Measurements from ENCODE around the gene VSTM4.

VSTM4 gene

GRCh38 chr10:49047128-49047639, 68.1 kb downstream of the VSTM4 start:
- Mint-ChIP-seq H3K9me3 (no peaks in the 10 kb centered on the region), H3K27me3 (peaks cover 21% of the 10 kb centered on the region), H3K4me1 (ENCODE audit: low read depth) (no peaks in the 10 kb centered on the region), H3K36me3 (ENCODE audit: low read depth) (no peaks in the 10 kb centered on the region), H3K4me3 (no peak overlapping the region), H3K27ac (no peak overlapping the region)

- Mint-ChIP-seq H3K9me3 (no peaks in the 10 kb centered on the region), H3K27me3 (peaks cover 11% of the 10 kb centered on the region), H3K4me3 (no peak overlapping the region), H3K36me3 (ENCODE audit: low read depth) (no peaks in the 10 kb centered on the region), H3K4me1 (ENCODE audit: low read depth) (no peaks in the 10 kb centered on the region), H3K27ac (no peak overlapping the region)
Observed at GRCh38 chr10:49044293-49045193, 70.8 kb downstream of the VSTM4 start.

GRCh38 chr10:49040601-49041000, 74.7 kb downstream of the VSTM4 start:
- Mint-ChIP-seq H3K4me3 (no peak overlapping the region), H3K27me3 (peaks cover 4% of the 10 kb centered on the region), H3K36me3 (ENCODE audit: low read depth) (no peaks in the 10 kb centered on the region), H3K27ac (no peak overlapping the region), H3K4me1 (ENCODE audit: low read depth) (no peaks in the 10 kb centered on the region), H3K9me3 (no peaks in the 10 kb centered on the region)

GRCh38 chr10:49039409-49039808, 75.9 kb downstream of the VSTM4 start:
- Mint-ChIP-seq H3K27ac (no peak overlapping the region), H3K4me3 (no peak overlapping the region), H3K27me3 (peaks cover 4% of the 10 kb centered on the region), H3K9me3 (no peaks in the 10 kb centered on the region), H3K36me3 (ENCODE audit: low read depth) (no peaks in the 10 kb centered on the region), H3K4me1 (ENCODE audit: low read depth) (no peaks in the 10 kb centered on the region)

- no peak overlapping the region for H3K27ac Mint-ChIP-seq
- H3K4me3 Mint-ChIP-seq, result no peak overlapping the region
- no peaks in the 10 kb centered on the region for H3K36me3 Mint-ChIP-seq (ENCODE audit: low read depth)
- peaks cover 4% of the 10 kb centered on the region for H3K27me3 Mint-ChIP-seq
- no peaks in the 10 kb centered on the region for H3K4me1 Mint-ChIP-seq (ENCODE audit: low read depth)
- no peaks in the 10 kb centered on the region for H3K9me3 Mint-ChIP-seq
Observed at GRCh38 chr10:49038711-49039110, 76.6 kb downstream of the VSTM4 start.

GRCh38 chr10:49037187-49037586, 78.1 kb downstream of the VSTM4 start:
- Mint-ChIP-seq H3K9me3 (no peaks in the 10 kb centered on the region), H3K4me3 (no peak overlapping the region), H3K36me3 (ENCODE audit: low read depth) (no peaks in the 10 kb centered on the region), H3K27ac (no peak overlapping the region), H3K4me1 (ENCODE audit: low read depth) (no peaks in the 10 kb centered on the region), H3K27me3 (peaks cover 3% of the 10 kb centered on the region)

- no peaks in the 10 kb centered on the region for H3K9me3 Mint-ChIP-seq
- H3K36me3 Mint-ChIP-seq (ENCODE audit: low read depth), result no peaks in the 10 kb centered on the region
- no peak overlapping the region for H3K27ac Mint-ChIP-seq
- H3K4me1 Mint-ChIP-seq (ENCODE audit: low read depth), result no peaks in the 10 kb centered on the region
- H3K4me3 Mint-ChIP-seq, result no peak overlapping the region
- H3K27me3 Mint-ChIP-seq, result peaks cover 3% of the 10 kb centered on the region
Observed at GRCh38 chr10:49036638-49037037, 78.7 kb downstream of the VSTM4 start.

- Mint-ChIP-seq H3K4me1 (ENCODE audit: low read depth) (no peaks in the 10 kb centered on the region), H3K4me3 (no peak overlapping the region), H3K27ac (no peak overlapping the region), H3K27me3 (peaks cover 3% of the 10 kb centered on the region), H3K9me3 (no peaks in the 10 kb centered on the region), H3K36me3 (ENCODE audit: low read depth) (no peaks in the 10 kb centered on the region)
Observed at GRCh38 chr10:49035920-49036319, 79.4 kb downstream of the VSTM4 start.

GRCh38 chr10:49034925-49035324, 80.4 kb downstream of the VSTM4 start:
- Mint-ChIP-seq H3K4me1 (ENCODE audit: low read depth) (no peaks in the 10 kb centered on the region), H3K36me3 (ENCODE audit: low read depth) (no peaks in the 10 kb centered on the region), H3K27ac (no peak overlapping the region), H3K9me3 (no peaks in the 10 kb centered on the region), H3K4me3 (no peak overlapping the region), H3K27me3 (peaks cover 3% of the 10 kb centered on the region)

- Mint-ChIP-seq H3K36me3 (ENCODE audit: low read depth) (no peaks in the 10 kb centered on the region), H3K4me3 (no peak overlapping the region), H3K27ac (no peak overlapping the region), H3K9me3 (no peaks in the 10 kb centered on the region), H3K4me1 (ENCODE audit: low read depth) (no peaks in the 10 kb centered on the region), H3K27me3 (peaks cover 3% of the 10 kb centered on the region)
Observed at GRCh38 chr10:49033939-49034338, 81.4 kb downstream of the VSTM4 start.

GRCh38 chr10:49029666-49030065, 85.7 kb downstream of the VSTM4 start:
- Mint-ChIP-seq H3K9me3 (no peaks in the 10 kb centered on the region), H3K27me3 (peaks cover 6% of the 10 kb centered on the region), H3K36me3 (ENCODE audit: low read depth) (no peaks in the 10 kb centered on the region), H3K27ac (no peak overlapping the region), H3K4me3 (no peak overlapping the region), H3K4me1 (ENCODE audit: low read depth) (no peaks in the 10 kb centered on the region)

GRCh38 chr10:49028639-49029038, 86.7 kb downstream of the VSTM4 start:
- H3K4me1 Mint-ChIP-seq (ENCODE audit: low read depth), result no peaks in the 10 kb centered on the region
- no peaks in the 10 kb centered on the region for H3K9me3 Mint-ChIP-seq
- no peaks in the 10 kb centered on the region for H3K36me3 Mint-ChIP-seq (ENCODE audit: low read depth)
- H3K27ac Mint-ChIP-seq, result no peak overlapping the region
- H3K27me3 Mint-ChIP-seq, result peaks cover 6% of the 10 kb centered on the region
- H3K4me3 Mint-ChIP-seq, result no peak overlapping the region

- H3K4me1 Mint-ChIP-seq (ENCODE audit: low read depth), result no peaks in the 10 kb centered on the region
- H3K27ac Mint-ChIP-seq, result no peak overlapping the region
- H3K4me3 Mint-ChIP-seq, result no peak overlapping the region
- H3K36me3 Mint-ChIP-seq (ENCODE audit: low read depth), result no peaks in the 10 kb centered on the region
- H3K27me3 Mint-ChIP-seq, result peaks cover 3% of the 10 kb centered on the region
- no peaks in the 10 kb centered on the region for H3K9me3 Mint-ChIP-seq
Observed at GRCh38 chr10:49025347-49025983, 89.9 kb downstream of the VSTM4 start.

- Mint-ChIP-seq H3K4me1 (ENCODE audit: low read depth) (no peaks in the 10 kb centered on the region), H3K27me3 (peaks cover 8% of the 10 kb centered on the region), H3K27ac (no peak overlapping the region), H3K4me3 (no peak overlapping the region), H3K9me3 (no peaks in the 10 kb centered on the region), H3K36me3 (ENCODE audit: low read depth) (no peaks in the 10 kb centered on the region)
Observed at GRCh38 chr10:49024484-49024883, 90.8 kb downstream of the VSTM4 start.

- no peak overlapping the region for H3K4me3 Mint-ChIP-seq
- H3K27ac Mint-ChIP-seq, result no peak overlapping the region
- peaks cover 14% of the 10 kb centered on the region for H3K27me3 Mint-ChIP-seq
- H3K4me1 Mint-ChIP-seq (ENCODE audit: low read depth), result no peaks in the 10 kb centered on the region
- H3K9me3 Mint-ChIP-seq, result no peaks in the 10 kb centered on the region
- no peaks in the 10 kb centered on the region for H3K36me3 Mint-ChIP-seq (ENCODE audit: low read depth)
Observed at GRCh38 chr10:49023752-49024151, 91.6 kb downstream of the VSTM4 start.
